Activated CD8-positive, alpha-beta memory T cell treated with anti-CD3 and anti-CD28 coated beads, Interleukin-2, amount 50 U/mL, for 48 hours (primary cell): Measurements from ENCODE around the gene MAD1L1.

ENCODE experiments used
- DNase-seq: peaks from one replicate; pipeline ENCODE4 v3.0.0-alpha.2; 2020

Gene MAD1L1

GRCh38 chr7:2053395-2053794, 179.3 kb downstream of the MAD1L1 start:
- DNase-seq: no peak

GRCh38 chr7:2052657-2053048, 180.1 kb downstream of the MAD1L1 start:
- no peak for DNase-seq

- no peak for DNase-seq
Observed at GRCh38 chr7:2051707-2052656, 180.8 kb downstream of the MAD1L1 start.

GRCh38 chr7:2050511-2050866, 182.3 kb downstream of the MAD1L1 start:
- no peak for DNase-seq

- DNase-seq: no peak
Observed at GRCh38 chr7:2049782-2050510, 182.8 kb downstream of the MAD1L1 start.

GRCh38 chr7:2049111-2049781, 183.5 kb downstream of the MAD1L1 start:
- DNase-seq: no peak

GRCh38 chr7:2048531-2048930, 184.2 kb downstream of the MAD1L1 start:
- no peak for DNase-seq

GRCh38 chr7:2048006-2048405, 184.7 kb downstream of the MAD1L1 start:
- no peak for DNase-seq

GRCh38 chr7:2046581-2047565, 185.9 kb downstream of the MAD1L1 start:
- DNase-seq: no peak

- DNase-seq: no peak
Observed at GRCh38 chr7:2045559-2046405, 187.0 kb downstream of the MAD1L1 start.

GRCh38 chr7:2044883-2045471, 187.8 kb downstream of the MAD1L1 start:
- no peak for DNase-seq

GRCh38 chr7:2044311-2044882, 188.3 kb downstream of the MAD1L1 start:
- DNase-seq: no peak

GRCh38 chr7:2043316-2044039, 189.3 kb downstream of the MAD1L1 start:
- DNase-seq: no peak

GRCh38 chr7:2042650-2043049, 190.1 kb downstream of the MAD1L1 start:
- no peak for DNase-seq

- DNase-seq: no peak
Observed at GRCh38 chr7:2041496-2042367, 191.0 kb downstream of the MAD1L1 start.

- no peak for DNase-seq
Observed at GRCh38 chr7:2040893-2041270, 191.9 kb downstream of the MAD1L1 start.

- no peak for DNase-seq
Observed at GRCh38 chr7:2040201-2040892, 192.4 kb downstream of the MAD1L1 start.
